HG03457 (cell line): ENCODE data around the gene ULBP2.
A peak's percentile ranks its signal among the peaks of the same experiment; 100 is the strongest.
"Not testable (repeated sequence)": the region's sequence is repeated elsewhere in the genome, so short reads cannot be mapped to it uniquely, and the experiment has no call there.

Source experiments
- ATAC-seq: cut with Tn5 transposase; IDR thresholded peaks from one replicate; pipeline ENCODE4 v1.9.1; 2021; ENCODE audit warnings: moderate number of reproducible peaks; ENCODE audit not compliant: unreplicated experiment

The ULBP2 gene

DNA sequence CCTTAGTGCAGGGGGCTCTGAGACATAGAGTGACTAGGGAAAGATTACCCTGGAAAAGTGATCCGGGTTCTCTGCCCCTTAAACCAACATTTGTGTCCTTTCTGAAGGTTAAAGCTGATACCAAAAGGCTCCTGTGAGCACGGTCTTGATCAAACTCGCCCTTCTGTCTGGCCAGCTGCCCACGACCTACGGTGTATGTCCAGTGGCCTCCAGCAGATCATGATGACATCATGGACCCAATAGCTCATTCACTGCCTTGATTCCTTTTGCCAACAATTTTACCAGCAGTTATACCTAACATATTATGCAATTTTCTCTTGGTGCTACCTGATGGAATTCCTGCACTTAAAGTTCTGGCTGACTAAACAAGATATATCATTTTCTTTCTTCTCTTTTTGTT lies 6.8 kb downstream of the ULBP2 start:
- ATAC-seq: no peak

DNA sequence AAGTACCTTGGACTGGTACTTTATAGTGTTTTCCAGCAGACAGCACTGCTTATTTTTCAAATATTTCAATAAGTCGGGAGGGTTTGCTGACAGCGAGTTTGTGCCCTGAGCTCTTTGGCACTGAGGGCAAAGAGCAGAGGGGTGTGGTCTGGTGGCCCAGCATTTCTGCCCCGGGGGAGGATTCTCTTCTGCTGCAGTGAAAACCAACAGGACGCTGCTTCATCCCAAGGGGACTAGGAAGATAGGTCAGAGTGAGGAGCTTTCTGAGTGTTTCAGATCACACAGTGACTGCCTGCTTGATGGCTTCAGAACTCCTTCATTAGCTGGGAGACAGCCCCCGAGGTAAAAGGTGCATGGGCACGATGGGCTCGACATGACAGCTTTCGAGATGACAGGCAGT lies 8.6 kb downstream of the ULBP2 start:
- no peak for ATAC-seq

DNA sequence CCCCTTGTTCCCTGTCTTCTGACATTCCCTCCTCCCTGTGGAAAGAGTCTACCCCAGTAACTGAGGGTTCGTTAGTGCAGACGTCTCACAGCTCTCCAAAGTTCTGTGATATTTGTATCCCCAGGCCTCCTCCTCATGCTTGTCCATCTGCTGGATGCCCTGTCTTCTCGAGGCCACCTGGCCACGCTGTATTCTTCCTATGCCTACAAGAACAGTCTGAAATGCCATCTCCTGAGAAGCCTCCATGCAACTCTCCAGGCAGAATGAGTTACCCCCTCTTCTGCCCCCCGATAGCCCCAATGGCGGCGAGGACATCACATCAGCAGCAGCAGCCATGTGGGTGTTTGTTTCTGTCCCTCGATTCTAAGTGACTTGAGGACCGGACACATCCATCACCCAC lies 9.3 kb downstream of the ULBP2 start:
- ATAC-seq: no peak

DNA sequence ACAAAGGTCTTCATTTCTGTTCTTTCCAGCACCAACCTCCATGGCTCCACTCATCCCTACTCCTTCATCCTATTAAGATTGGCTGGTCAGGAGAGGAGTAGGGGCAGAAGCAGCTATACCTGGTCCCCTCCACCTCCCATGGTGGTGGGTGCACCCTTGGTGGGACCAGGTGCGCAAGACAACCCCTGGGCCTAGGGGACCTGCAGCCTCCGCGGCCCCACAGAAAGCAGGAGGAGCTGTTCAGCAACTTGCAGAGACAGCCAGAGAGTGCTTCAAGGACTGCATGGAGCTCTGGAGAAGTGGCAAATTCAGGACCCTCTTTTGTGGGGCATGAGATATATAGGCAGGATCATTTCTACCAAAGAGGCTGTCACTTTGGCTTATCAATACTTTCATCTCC lies 9.8 kb downstream of the ULBP2 start:
- ATAC-seq: no peak

DNA sequence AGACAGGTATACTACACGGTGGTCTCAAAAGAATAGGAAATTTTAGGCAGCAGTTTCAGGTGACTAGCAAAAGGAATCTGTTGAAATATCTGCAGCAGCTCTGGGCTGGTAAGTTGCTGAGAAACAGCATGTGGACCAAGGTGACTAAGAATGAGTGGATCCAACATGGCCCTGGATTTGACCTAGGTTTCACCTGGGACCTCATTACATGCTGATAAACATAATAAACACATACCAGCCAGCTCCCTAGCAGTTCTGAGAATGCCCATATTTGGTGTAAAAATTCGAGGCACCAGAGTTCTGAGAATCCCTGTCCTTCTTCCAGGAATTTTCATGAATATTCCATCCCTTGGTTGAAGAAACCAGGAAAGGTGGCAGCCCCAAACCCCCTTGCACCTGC lies 11.6 kb downstream of the ULBP2 start:
- not testable (repeated sequence) for ATAC-seq

DNA sequence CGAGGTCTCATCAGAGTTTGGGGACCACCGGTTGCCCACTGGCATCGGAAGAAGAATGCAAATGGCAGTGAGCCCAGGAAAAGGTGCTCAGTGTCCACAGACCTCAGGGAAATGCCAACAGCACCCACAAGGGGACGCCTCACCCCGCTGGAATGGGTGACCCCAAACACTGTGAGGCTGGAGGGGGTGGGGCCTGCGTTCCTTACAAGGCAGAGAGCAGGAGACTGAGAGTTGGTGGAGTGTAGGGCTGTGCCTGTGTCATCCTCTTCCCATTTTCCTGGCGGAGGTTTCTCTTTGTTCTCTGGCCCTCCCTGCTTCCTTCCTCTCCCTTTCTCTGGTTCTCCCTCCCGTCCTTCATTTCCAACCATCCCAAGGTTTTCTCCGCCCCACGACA lies 12.1 kb downstream of the ULBP2 start:
- not testable (repeated sequence) for ATAC-seq

DNA sequence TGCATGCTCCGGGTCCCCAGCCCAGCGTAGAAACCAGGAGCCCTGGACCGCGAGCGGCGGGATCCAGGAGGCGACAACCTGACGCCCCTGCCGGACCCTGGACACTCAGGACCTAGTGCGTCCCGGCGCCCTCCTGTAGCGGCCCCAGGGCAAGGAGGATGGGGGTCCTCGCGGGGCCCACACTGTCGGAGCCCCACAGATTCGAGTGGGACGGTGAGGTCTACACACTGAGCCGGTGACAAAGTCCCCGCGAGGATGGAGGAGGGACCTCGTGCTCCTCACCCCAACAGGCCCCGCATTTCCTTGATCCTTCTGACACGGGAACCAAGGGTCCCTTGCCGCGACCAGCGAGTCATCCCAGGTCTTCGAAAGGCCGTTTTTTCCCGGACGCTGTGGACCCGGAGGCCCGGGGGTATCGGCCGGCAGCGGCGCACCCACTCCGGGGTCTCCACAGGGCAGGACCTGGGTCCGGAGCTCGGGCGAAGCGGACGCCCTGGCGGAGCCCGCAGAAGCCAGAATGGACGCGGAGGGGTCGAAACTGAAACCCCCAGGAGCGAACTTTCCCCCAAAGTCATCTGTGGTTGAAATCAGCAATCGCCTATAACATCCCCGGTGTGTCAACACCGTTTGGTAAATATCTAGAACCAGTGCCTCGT lies 12.6 kb downstream of the ULBP2 start:
- ATAC-seq: not testable (repeated sequence)

DNA sequence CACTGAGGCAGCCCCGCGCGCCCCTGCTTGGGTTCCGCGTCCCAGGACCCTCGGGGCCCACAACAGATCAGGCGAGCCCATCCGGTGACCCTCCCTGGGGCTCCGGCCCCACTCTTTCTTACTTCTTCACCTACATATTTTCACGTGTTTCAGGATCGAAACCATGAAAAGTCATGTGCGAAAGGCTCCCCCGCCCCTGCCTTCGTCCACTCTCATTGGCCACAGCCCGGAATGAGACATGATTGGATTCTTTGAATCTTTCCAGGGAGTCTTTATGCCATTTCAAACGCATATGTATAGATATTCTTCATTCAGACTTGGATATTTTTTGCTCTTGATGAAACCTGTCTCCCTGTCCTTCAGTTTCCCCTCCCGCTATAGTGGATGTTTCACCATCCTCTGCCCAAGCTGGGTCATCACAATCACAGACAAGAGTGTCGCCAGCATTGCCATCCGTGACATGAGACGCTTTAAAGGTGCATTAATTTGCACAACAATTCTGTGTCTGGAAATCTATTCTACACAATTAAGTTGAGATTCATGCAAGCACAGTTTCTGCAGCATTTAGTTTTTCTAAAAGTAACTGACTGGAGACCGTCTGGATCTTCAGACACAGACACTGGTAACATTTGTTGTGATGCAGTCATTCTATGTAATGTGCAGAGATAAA lies 13.3 kb downstream of the ULBP2 start:
- ATAC-seq: not testable (repeated sequence)

DNA sequence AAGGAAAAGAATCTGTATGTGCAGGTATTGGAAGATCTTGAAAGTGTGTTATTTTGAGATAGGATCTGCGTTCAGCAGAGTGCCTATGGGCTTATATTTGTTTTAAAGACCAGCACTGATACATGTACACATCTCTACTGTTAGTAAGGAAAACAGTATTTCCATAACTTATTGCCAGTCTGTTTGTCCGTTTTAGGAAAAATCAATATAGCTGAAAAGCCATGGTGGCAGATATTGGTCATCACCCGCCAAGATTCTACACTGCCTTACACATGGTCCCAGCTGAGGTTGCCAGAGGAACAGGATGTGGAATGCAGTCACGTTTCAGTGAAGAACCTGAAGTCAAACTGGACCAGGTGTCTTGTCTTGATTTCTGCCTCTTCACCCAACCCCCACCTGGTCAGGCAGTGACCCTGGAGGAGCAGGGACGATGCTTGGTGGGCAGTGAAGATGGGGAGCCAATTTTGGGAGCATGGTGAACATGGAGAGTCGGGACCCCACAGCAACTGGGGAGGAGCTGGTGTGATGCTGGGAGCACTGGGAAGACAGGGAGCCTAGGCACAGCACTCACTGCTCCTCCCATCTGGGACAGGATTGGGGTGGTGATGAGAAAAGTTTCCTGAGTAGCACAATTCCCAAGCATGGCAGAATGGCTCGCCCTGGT lies 14.0 kb downstream of the ULBP2 start:
- not testable (repeated sequence) for ATAC-seq

DNA sequence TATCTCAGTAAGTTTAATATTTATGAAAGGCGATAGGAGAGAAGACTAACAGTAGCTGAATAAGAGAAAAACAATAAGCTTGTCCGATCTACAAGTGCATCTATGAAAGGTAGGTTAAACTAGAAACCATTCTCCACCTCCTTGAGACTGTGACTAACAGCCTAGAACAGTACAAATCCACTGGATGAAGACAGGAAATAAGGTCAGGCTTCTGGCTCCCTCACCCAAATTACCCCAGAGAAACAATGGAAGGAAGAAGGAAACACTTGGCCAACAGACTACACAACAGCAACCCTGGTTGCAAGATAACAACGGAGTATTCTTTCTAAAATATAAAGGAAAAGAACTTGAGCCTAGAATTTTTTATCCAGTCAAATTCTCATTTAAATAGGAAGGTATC lies 16.3 kb downstream of the ULBP2 start:
- not testable (repeated sequence) for ATAC-seq

DNA sequence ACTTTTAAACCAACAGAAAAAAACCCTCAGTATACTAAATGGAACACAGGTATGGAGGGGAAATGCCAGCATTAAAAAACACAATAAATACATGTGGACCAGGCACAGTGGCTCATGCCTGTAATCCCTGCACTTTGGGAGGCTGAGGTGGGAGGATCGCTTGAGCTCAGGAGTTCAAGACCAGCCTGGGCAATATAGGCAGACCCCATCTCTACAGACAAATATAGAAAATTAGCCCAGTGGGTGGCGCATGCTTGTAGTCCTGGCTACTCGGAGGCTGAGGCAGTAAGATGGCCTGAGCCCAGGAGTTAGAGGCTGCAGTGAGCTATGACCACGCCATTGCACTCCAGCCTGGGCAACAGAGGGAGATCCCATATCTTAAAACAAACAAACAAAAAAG lies 18.0 kb downstream of the ULBP2 start:
- not testable (repeated sequence) for ATAC-seq

DNA sequence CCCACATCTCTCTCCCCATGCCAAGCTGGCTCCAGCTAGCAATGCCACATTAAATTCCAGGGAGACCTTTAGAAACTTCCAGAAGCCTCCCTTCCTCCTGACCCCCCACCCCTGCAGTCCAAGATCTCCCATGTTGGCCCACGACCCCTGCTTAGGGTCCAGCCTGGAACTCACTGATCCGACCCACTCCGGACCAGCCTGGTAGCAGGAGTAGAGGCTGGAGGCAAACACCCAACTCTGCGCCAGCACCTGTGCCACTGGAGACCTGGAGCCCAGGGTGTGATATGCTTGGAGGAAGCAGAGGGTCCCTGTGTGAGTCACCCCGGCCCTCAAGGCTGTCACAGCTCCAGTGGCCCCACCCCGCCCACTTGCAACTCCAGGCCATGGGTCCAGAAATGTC lies 18.7 kb downstream of the ULBP2 start:
- ATAC-seq: no peak

DNA sequence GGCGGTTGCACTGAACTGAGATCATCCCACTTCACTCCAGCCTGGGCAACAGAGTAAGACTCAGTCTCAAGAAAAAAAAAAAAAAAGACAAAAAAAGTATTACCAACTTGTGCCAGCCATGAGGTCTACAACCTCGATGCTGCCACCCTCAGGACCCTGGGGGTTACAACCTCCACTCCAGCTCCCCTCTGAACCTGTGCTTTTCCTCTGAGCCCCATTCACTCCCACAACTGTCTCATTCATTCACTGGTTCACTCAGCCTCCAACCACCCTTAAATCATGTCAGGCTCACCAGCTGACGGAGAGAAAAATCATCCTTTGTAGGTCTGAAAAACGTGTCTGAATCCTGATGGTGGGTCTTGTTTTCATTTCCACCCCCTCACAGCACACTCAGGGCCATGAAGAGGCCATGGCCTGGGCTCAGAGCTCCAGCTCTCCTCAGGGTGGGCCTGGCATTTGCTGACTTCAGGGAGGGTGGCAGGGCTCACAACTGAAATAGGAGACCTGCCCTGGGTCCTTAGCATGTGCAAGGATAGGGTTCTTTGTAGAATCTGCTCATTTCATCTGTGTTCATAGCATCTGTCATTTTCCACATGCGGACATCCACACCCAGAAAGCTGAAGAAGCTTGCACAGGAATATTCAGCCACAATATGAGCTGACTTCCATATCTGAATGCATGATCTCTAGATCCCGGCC lies 20.1 kb downstream of the ULBP2 start:
- ATAC-seq: no peak

DNA sequence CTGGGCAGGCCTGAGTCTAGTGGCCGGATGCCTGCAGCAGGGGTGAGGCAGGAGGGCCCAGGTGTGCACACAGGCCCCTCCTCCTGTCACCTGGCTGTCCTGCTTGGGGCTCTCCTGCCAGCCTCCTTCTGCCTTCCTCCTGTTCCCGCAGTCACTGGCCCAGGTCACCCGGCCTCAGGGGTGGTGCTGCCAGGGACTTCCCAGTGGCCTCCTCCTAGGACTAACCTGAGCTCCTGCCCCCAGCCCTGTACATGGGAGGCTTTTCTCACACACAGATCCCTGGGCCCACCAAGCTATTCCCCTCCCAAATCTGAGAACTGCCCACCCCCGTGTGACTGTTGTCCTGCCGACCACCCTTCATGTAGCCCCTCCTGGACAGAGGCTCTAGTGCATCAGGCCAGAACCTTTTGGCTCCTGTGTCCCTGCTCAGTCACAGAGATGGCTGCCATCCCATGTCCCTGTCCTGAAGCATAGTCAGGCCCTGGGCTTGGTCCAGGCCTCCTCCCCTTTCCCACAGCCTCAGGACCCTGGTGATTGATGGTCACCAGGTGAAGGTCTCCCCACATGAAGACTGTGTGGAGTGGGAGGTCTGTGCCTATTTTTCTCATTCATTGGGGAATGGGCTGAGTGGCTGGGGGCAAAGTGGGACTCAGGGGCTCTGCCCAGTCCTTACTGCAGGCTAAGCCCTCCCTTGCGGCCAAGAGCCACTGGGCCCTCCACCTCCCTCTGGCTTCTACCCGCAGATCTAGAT lies 20.8 kb downstream of the ULBP2 start:
- ATAC-seq: no peak

DNA sequence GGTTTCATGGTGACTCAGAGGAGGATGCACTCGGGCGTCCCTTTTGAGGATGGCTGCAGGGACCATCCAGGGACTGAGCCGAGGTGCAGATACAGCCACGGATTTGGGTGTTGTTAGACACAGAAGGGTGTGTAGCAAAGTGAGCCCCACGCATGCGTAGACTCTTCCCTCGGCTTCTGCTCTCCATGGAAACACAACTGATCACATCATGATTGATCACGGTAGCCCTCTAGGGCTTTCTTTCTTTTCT lies 21.3 kb downstream of the ULBP2 start:
- ATAC-seq: peak; percentile 15

DNA sequence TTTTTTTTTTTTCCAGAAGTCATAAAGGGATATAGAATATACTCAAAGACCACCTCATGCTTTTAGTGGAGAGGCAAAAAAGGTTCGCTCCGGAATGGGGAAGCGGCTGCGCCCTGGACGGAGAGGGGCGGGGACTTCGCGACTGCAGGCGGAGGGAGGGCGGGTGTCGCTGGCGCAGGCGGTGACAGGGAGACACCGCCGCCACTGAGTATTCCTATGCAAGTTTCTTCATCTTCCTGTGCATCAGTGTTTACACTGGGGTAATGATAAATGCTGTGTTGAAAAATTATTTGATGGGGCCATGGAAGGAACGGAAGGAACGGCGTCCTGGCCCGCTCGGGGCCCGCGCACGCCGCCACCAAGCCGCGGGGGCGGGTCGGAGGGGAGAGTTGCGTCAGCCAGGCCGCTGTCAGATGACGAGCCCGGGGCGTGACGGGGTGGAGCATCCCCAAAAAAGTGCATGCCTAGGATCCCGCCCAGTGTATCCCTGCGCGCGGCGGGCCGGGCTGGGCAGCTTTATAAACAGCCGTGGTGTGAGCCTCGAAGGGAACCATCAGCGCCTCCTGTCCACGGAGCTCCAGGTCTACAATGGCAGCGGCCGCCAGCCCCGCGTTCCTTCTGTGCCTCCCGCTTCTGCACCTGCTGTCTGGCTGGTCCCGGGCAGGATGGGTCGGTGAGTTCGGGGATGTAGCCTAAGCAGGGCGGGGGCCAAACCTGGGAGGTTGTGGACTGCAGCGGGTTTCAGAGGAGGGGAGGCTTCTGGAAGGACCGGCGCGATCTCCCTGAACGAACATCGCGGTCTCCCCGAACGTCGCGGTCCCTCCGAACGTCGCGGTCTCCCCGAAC lies 21.9 kb downstream of the ULBP2 start, which contains the start of gene ULBP1:
Gene ULBP1, plus strand, starts transcription at position 482 of the 846 bp plus-strand sequence. Its CDS starts 107 bp downstream, at position 589.
- peak; percentile 49 for ATAC-seq

DNA sequence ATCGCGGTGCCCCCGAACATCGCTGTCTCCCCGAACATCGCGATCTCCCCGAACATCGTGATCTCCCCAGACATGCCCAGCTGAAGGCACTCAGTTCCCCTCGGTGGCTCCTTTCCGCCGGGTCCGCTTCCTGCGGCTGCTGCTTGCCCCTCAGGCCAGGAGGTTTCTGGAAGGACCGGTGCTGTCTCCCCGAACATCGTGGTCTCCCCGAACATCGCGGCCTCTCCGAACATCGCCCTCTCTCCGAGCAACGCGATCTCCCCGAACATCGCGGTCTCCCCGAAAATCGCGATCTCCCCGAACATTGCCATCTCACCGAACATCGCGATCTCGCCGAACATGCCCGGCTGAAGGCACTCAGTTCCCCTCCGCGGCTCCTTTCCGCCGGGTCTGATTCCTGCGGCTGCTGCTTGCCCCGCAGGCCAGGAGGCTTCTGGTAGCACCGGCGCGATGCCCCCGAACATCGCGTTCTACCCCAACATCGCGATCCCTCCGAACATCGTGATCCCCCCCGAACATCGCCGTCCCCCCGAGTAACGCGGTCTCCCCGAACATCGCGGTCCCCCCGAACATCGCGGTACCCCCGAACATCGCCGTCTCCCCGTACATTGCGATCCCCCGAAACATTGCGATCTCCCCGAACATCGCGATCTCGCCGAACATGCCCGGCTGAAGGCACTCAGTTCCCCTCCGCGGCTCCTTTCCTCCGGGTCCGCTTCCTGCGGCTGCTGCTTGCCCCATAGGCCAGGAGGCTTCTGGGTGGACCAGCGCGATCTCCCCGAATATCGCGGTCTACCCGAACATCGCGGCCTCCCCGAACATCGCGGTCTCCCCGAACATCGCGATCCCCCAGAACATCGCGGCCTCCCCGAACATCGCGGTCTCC lies 22.7 kb downstream of the ULBP2 start:
- ATAC-seq: no peak

DNA sequence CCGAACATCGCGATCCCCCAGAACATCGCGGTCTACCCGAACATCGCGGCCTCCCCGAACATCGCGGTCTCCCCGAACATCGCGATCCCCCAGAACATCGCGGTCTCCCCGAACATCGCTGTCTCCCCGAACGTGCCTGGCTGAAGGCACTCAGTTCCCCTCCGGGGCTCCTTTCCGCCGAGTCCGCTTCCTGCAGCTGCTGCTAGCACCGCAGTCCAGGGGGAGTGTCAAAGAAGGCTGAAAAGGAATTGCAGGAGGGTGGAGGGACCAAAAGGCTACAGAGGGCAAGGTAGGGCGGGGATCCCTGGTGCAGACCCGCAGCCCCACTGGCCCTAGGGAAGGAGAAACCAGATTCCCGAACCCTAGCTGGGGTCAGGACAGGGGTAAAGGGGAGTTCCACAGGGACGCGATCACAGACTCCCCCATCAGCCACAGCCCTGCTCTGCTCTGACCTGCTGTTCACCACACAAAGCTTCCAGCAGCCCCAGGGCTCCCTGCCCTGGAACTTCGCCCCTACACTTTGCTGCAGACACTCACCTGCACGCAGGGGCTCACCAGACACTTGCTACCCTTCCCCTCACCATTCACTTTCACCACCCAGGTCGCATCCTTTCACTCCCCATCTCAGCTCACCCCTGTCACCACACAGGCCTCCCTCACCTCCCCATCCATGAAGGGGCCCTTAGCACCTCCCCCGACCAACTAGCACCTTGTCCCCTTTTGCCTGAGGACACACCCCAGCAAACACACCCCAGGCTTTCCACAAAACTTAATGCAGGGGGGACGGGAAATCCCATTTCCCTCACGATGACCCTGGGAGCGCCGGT lies 23.6 kb downstream of the ULBP2 start:
- ATAC-seq: no peak
